H9 (cell line): ENCODE measurements around the gene YWHAH. TPM values are rescaled to one million over a fixed set of nuclear protein-coding genes. Genes with fewer than 3 reads are reported as not detected.

Experiments
- DNase-seq: peaks from one replicate; pipeline ENCODE4 v3.0.0-alpha.2; 2017
- H2AFZ ChIP-seq: one replicate; pipeline ENCODE4 v1.6.1; 2013; ENCODE audit warnings: mild to moderate bottlenecking, low read length, control low read depth, moderate library complexity
- H2AK5ac ChIP-seq: 2 replicates; pipeline ENCODE4 v1.6.1; 2013; ENCODE audit warnings: low read length, control low read depth, mixed read lengths; ENCODE audit not compliant: insufficient read length
- H2BK120ac ChIP-seq: one replicate; pipeline ENCODE4 v1.6.1; 2013; ENCODE audit warnings: low read depth, mild to moderate bottlenecking, low read length, control low read depth, inconsistent platforms; ENCODE audit not compliant: poor library complexity, severe bottlenecking
- H2BK12ac ChIP-seq: 2 replicates; pipeline ENCODE4 v1.6.1; 2013; ENCODE audit warnings: low read length, control low read depth, mixed read lengths, low read depth; ENCODE audit not compliant: insufficient read length
- H2BK15ac ChIP-seq: 2 replicates; pipeline ENCODE4 v1.6.1; 2013; ENCODE audit warnings: low read depth, low read length, control low read depth
- H2BK20ac ChIP-seq: one replicate; pipeline ENCODE4 v1.6.1; 2013; ENCODE audit warnings: low read depth, mild to moderate bottlenecking, low read length, control low read depth, inconsistent platforms; ENCODE audit not compliant: poor library complexity, severe bottlenecking
- H2BK5ac ChIP-seq: 2 replicates; pipeline ENCODE4 v1.6.1; 2013; ENCODE audit warnings: low read length, control low read depth, mixed read lengths; ENCODE audit not compliant: insufficient read length
- H3K14ac ChIP-seq: 2 replicates; pipeline ENCODE4 v1.6.1; 2013; ENCODE audit warnings: low read length, control low read depth; ENCODE audit not compliant: insufficient read depth
- H3K18ac ChIP-seq: 2 replicates; pipeline ENCODE4 v1.6.1; 2013; ENCODE audit warnings: low read depth, mild to moderate bottlenecking, mixed read lengths, low read length, control low read depth; ENCODE audit not compliant: insufficient read length
- H3K23ac ChIP-seq: 2 replicates; pipeline ENCODE4 v1.6.1; 2013; ENCODE audit warnings: low read length, control low read depth, mixed read lengths, low read depth; ENCODE audit not compliant: insufficient read length
- H3K23me2 ChIP-seq: 2 replicates; pipeline ENCODE4 v1.6.1; 2013; ENCODE audit warnings: low read depth, mild to moderate bottlenecking, mixed read lengths, low read length, control low read depth; ENCODE audit not compliant: insufficient read length, poor library complexity, severe bottlenecking
- H3K27ac ChIP-seq: 2 replicates; pipeline ENCODE4 v1.5.1; 2013; ENCODE audit warnings: low read length, control low read depth, mixed read lengths, low read depth; ENCODE audit not compliant: insufficient read length
- H3K27me3 ChIP-seq: 2 replicates; pipeline ENCODE4 v1.6.1; 2013; ENCODE audit warnings: low read length, control low read depth, inconsistent platforms; ENCODE audit not compliant: insufficient read depth
- H3K4ac ChIP-seq: 2 replicates; pipeline ENCODE4 v1.6.1; 2013; ENCODE audit warnings: low read depth, mild to moderate bottlenecking, control low read depth, inconsistent platforms, low read length, moderate library complexity
- H3K4me1 ChIP-seq: 2 replicates; pipeline ENCODE4 v1.6.1; 2013; ENCODE audit warnings: low read length, control low read depth, inconsistent platforms; ENCODE audit not compliant: insufficient read depth
- H3K4me2 ChIP-seq: 2 replicates; pipeline ENCODE4 v1.6.1; 2013; ENCODE audit warnings: low read length, control low read depth, mixed read lengths; ENCODE audit not compliant: insufficient read length, insufficient read depth
- H3K56ac ChIP-seq: 2 replicates; pipeline ENCODE4 v1.6.1; 2013; ENCODE audit warnings: low read depth, mild to moderate bottlenecking, mixed read lengths, low read length, control low read depth; ENCODE audit not compliant: insufficient read length
- H3K79me1 ChIP-seq: 2 replicates; pipeline ENCODE4 v1.6.1; 2013; ENCODE audit warnings: low read depth, mild to moderate bottlenecking, moderate library complexity, low read length, control low read depth, inconsistent platforms; ENCODE audit not compliant: insufficient read depth, poor library complexity, severe bottlenecking
- H3K79me2 ChIP-seq: 2 replicates; pipeline ENCODE4 v1.6.1; 2013; ENCODE audit warnings: low read length, control low read depth, inconsistent platforms; ENCODE audit not compliant: insufficient read depth
- H3K9ac ChIP-seq: 2 replicates; pipeline ENCODE4 v1.6.1; 2013; ENCODE audit warnings: low read length, control low read depth, mixed read lengths; ENCODE audit not compliant: insufficient read length; ENCODE audit errors: extremely low read depth
- H3K9me3 ChIP-seq: one replicate; pipeline ENCODE4 v1.6.1; 2013; ENCODE audit warnings: low read depth, low read length, inconsistent platforms; ENCODE audit not compliant: control insufficient read depth
- H3T11ph ChIP-seq: one replicate; pipeline ENCODE4 v1.6.1; 2013; ENCODE audit warnings: mild to moderate bottlenecking, low read length, control low read depth, inconsistent platforms
- H4K20me1 ChIP-seq: one replicate; pipeline ENCODE4 v1.6.1; 2013; ENCODE audit not compliant: control insufficient read depth, insufficient read length, insufficient read depth
- H4K5ac ChIP-seq: 2 replicates; pipeline ENCODE4 v1.6.1; 2013; ENCODE audit warnings: low read depth, mild to moderate bottlenecking, mixed read lengths, low read length, control low read depth; ENCODE audit not compliant: insufficient read length
- H4K8ac ChIP-seq: replicated peaks from 2 replicates; pipeline ENCODE4 v1.6.1; 2013; ENCODE audit warnings: low read length, control low read depth, mixed read lengths, low read depth; ENCODE audit not compliant: insufficient read length
- H4K91ac ChIP-seq: 2 replicates; pipeline ENCODE4 v1.6.1; 2013; ENCODE audit warnings: low read depth, mild to moderate bottlenecking, moderate library complexity, mixed read lengths, low read length, control low read depth; ENCODE audit not compliant: insufficient read length
- H3K27ac Mint-ChIP-seq, 3 experiments: 2 replicates in 2 of 3; 3 replicates in 1 of 3; pipeline ENCODE4 v1.8.0; 2020 to 2021; ENCODE audit warnings: mixed read lengths in 3 of 3, mild to moderate bottlenecking in 1 of 3, moderate library complexity in 1 of 3
- H3K27me3 Mint-ChIP-seq: 2 replicates; pipeline ENCODE4 v1.8.0; 2021; ENCODE audit warnings: low read depth, mild to moderate bottlenecking, moderate library complexity, mixed read lengths
- H3K36me3 Mint-ChIP-seq, 3 experiments: 2 replicates in 2 of 3; 3 replicates in 1 of 3; pipeline ENCODE4 v1.8.0; 2020 to 2021; ENCODE audit warnings: low read depth in 3 of 3, mixed read lengths in 3 of 3; ENCODE audit not compliant: insufficient read depth in 1 of 3
- H3K4me1 Mint-ChIP-seq, 2 experiments: 2 replicates each; pipeline ENCODE4 v1.8.0; 2020; ENCODE audit warnings: mixed read lengths in 2 of 2
- H3K4me3 Mint-ChIP-seq, 2 experiments: 2 replicates in 1 of 2; 3 replicates in 1 of 2; pipeline ENCODE4 v1.8.0; 2020 to 2021; ENCODE audit warnings: mild to moderate bottlenecking in 2 of 2, mixed read lengths in 2 of 2, moderate library complexity in 1 of 2
- H3K9me3 Mint-ChIP-seq, 2 experiments: 2 replicates in 1 of 2; 3 replicates in 1 of 2; pipeline ENCODE4 v1.8.0; 2020; ENCODE audit warnings: mild to moderate bottlenecking in 2 of 2, mixed read lengths in 2 of 2, moderate library complexity in 1 of 2
- WGBS: extraction: QIAGEN DNeasy Blood & Tissue Kit; methylation state at CpG from one replicate; pipeline ENCODE4 v1.1.7; 2013; ENCODE audit warnings: missing lambda C conversion rate, low lambda C conversion rate, mixed read lengths; ENCODE audit not compliant: insufficient read length; ENCODE audit errors: extremely low coverage; 5-methylcytosine and 5-hydroxymethylcytosine counted together
- total RNA-seq: library from RNA; stranded (reverse); gene quantifications from 2 replicates; pipeline ENCODE4 v1.2.1, GENCODE V29; 2021
- TF ChIP-seq, protein P1 (sequence below): fragments of 200-600 bp; sonication (generic); conservative IDR thresholded peaks from 3 replicates; pipeline ENCODE4 v1.8.0; 2021; ENCODE audit warnings: antibody characterized with exemption, mild to moderate bottlenecking

Gene YWHAH
- total RNA-seq, 1 experiment from 2014 or later, result 250 TPM

- Mint-ChIP-seq H3K27me3 (peaks cover 8% of the 10 kb centered on the region), H3K36me3 (no peaks in the 10 kb centered on the region), H3K9me3 (no peaks in the 10 kb centered on the region), H3K27ac (no peak overlapping the region), H3K4me1 (peaks cover 0 to 2% of the 10 kb centered on the region in 2 experiments; a peak in 1 of 4 replicates), H3K4me3 (no peak overlapping the region)
- H2BK12ac ChIP-seq, result no peak overlapping the region
- no peak overlapping the region for H3K14ac ChIP-seq
- no peak overlapping the region for H3K4ac ChIP-seq
- H3K9me3 ChIP-seq, result no peaks in the 10 kb centered on the region
- no peak overlapping the region for H3K56ac ChIP-seq
- H3K18ac ChIP-seq, result no peak overlapping the region
- H3K4me2 ChIP-seq, result no peak overlapping the region
- no peak overlapping the region for H2BK20ac ChIP-seq
- H3K27me3 ChIP-seq, result no peaks in the 10 kb centered on the region
- H3K23me2 ChIP-seq, result no peaks in the 10 kb centered on the region
- H4K20me1 ChIP-seq, result no peaks in the 10 kb centered on the region
- H3K9ac ChIP-seq, result no peak overlapping the region
- no peak overlapping the region for H3K23ac ChIP-seq
- H2AFZ ChIP-seq, result no peak overlapping the region
- WGBS, result no CpG with 5 or more reads among the region's 3 CpGs
- no peak overlapping the region for H3T11ph ChIP-seq
- H3K27ac ChIP-seq, result no peak overlapping the region
- no peaks in the 10 kb centered on the region for H3K79me1 ChIP-seq
- no peaks in the 10 kb centered on the region for H3K4me1 ChIP-seq
- H3K79me2 ChIP-seq, result no peaks in the 10 kb centered on the region
- DNase-seq, result no peak
- H4K8ac ChIP-seq, result no peak overlapping the region
- H2BK120ac ChIP-seq, result no peak overlapping the region
- H4K5ac ChIP-seq, result no peak overlapping the region
- no peak overlapping the region for H2AK5ac ChIP-seq
- no peak overlapping the region for H4K91ac ChIP-seq
- H2BK5ac ChIP-seq, result no peak overlapping the region
- H2BK15ac ChIP-seq, result no peak overlapping the region
- TF ChIP-seq, protein P1, sequence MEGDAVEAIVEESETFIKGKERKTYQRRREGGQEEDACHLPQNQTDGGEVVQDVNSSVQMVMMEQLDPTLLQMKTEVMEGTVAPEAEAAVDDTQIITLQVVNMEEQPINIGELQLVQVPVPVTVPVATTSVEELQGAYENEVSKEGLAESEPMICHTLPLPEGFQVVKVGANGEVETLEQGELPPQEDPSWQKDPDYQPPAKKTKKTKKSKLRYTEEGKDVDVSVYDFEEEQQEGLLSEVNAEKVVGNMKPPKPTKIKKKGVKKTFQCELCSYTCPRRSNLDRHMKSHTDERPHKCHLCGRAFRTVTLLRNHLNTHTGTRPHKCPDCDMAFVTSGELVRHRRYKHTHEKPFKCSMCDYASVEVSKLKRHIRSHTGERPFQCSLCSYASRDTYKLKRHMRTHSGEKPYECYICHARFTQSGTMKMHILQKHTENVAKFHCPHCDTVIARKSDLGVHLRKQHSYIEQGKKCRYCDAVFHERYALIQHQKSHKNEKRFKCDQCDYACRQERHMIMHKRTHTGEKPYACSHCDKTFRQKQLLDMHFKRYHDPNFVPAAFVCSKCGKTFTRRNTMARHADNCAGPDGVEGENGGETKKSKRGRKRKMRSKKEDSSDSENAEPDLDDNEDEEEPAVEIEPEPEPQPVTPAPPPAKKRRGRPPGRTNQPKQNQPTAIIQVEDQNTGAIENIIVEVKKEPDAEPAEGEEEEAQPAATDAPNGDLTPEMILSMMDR, result no peak
Measured at GRCh38 chr22:31977939-31978338, 33.6 kb downstream of the YWHAH start.
